ENCODE measurements around the gene FAM163B.

- TF ChIP-seq CTCF (IDR thresholded peaks at IDR 0.05): no peak
- TF ChIP-seq EZH2 (IDR thresholded peaks at IDR 0.05; ENCODE audit: borderline replicate concordance, insufficient read depth, low read depth, low read length, poor library complexity, severe bottlenecking): no peak
These were observed 62.1 kb downstream of the FAM163B start for GRCh38 chr9:133547116-133547515.
